Coronary artery (tissue), 2 donors: ENCODE measurements around the gene PRDM2.

Experiments used
- DNase-seq: peaks from one replicate; pipeline ENCODE4 v3.0.0-alpha.2; 2017; ENCODE audit warnings: low spot score
- H3K27ac ChIP-seq, 2 donors: fragments of 200-600 bp; sonication (generic); one replicate each; pipeline ENCODE4 v1.5.1; 2016 to 2019
- H3K4me3 ChIP-seq: fragments of 200-600 bp; sonication (generic); 2 replicates; pipeline ENCODE4 v1.5.1; 2016; ENCODE audit warnings: mild to moderate bottlenecking, moderate library complexity
- CTCF ChIP-seq: fragments of 200-600 bp; sonication (generic); IDR thresholded peaks from one replicate; pipeline ENCODE4 v1.5.1; 2019; ENCODE audit warnings: antibody characterized with exemption

Gene PRDM2

GRCh38 chr1:13797397-13797796 is 97.4 kb downstream of the PRDM2 start:
- no peak for DNase-seq
- TF ChIP-seq CTCF: no peak
- Histone ChIP-seq H3K27ac (no peak overlapping the region), H3K4me3 (no peak overlapping the region)

- no peak for TF ChIP-seq CTCF
- Histone ChIP-seq H3K27ac (no peak overlapping the region), H3K4me3 (no peak overlapping the region)
- DNase-seq: no peak
These were observed 98.1 kb downstream of the PRDM2 start for GRCh38 chr1:13798120-13798519.

- no peak for TF ChIP-seq CTCF
- no peak overlapping the region for H3K27ac ChIP-seq
- no peak overlapping the region for H3K4me3 ChIP-seq
- DNase-seq: no peak
These were observed 99.7 kb downstream of the PRDM2 start for GRCh38 chr1:13799502-13800283.

- no peak overlapping the region for H3K4me3 ChIP-seq
- no peak for TF ChIP-seq CTCF
- H3K27ac ChIP-seq: no peak overlapping the region
- DNase-seq: no peak
These were observed 101.2 kb downstream of the PRDM2 start for GRCh38 chr1:13801232-13801631.

GRCh38 chr1:13801655-13802486 is 101.9 kb downstream of the PRDM2 start:
- Histone ChIP-seq H3K4me3 (no peak overlapping the region), H3K27ac (no peak overlapping the region)
- no peak for TF ChIP-seq CTCF
- DNase-seq: no peak

GRCh38 chr1:13802782-13803545 is 103.0 kb downstream of the PRDM2 start:
- no peak overlapping the region for H3K4me3 ChIP-seq
- no peak overlapping the region for H3K27ac ChIP-seq
- TF ChIP-seq CTCF: no peak
- no peak for DNase-seq
